Vagina (tissue), 2 donors: ENCODE results near the gene SNX13.

Experiments
- CTCF ChIP-seq, 3 experiments: fragments of 450-650 bp in 2 of 3; fragments of 200-600 bp in 1 of 3; sonication (generic) in 1 of 3; IDR thresholded peaks; one replicate each; pipeline ENCODE4 v1.5.1; 2017 to 2019; ENCODE audit warnings: antibody characterized with exemption in 3 of 3, mild to moderate bottlenecking in 2 of 3, moderate library complexity in 2 of 3
- POLR2A ChIP-seq, 2 donors: fragments of 450-650 bp; IDR thresholded peaks; one replicate each; pipeline ENCODE4 v1.6.1; 2017; ENCODE audit warnings: antibody characterized with exemption in 2 of 2, mild to moderate bottlenecking in 2 of 2, moderate library complexity in 2 of 2

GRCh38 chr7:17856251-17856650, 84.0 kb downstream of the SNX13 start:
- TF ChIP-seq CTCF (IDR thresholded peaks at IDR 0.05), result no peak
- TF ChIP-seq POLR2A (IDR thresholded peaks at IDR 0.05), result no peak
